Right atrium auricular region (tissue), 2 donors: ENCODE measurements around the gene FHIT. TPM values are rescaled to one million over a fixed set of nuclear protein-coding genes. Genes with fewer than 3 reads are reported as not detected.

Experiments
- DNase-seq: peaks from one replicate; pipeline ENCODE4 v3.0.0-alpha.2; 2019; ENCODE audit warnings: low spot score
- H3K27ac ChIP-seq, 2 donors: fragments of 200-600 bp; sonication (generic); 1 replicate in 1 of 2; 2 replicates in 1 of 2; pipeline ENCODE4 v1.5.1; 2016 to 2019
- H3K27me3 ChIP-seq, 2 donors: fragments of 200-600 bp; sonication (generic); one replicate each; pipeline versions ENCODE4 v1.5.1 to v1.6.0; 2017 to 2019
- H3K36me3 ChIP-seq: fragments of 200-600 bp; sonication (generic); one replicate; pipeline ENCODE4 v1.5.1; 2016
- H3K4me1 ChIP-seq, 2 donors: fragments of 200-600 bp; sonication (generic); one replicate each; pipeline versions ENCODE4 v1.5.1 to v1.6.0; 2017 to 2019
- H3K4me3 ChIP-seq, 2 donors: fragments of 200-600 bp; sonication (generic); 1 replicate in 1 of 2; 2 replicates in 1 of 2; pipeline ENCODE4 v1.5.1; 2017 to 2019; ENCODE audit warnings: mild to moderate bottlenecking in 1 of 2, moderate library complexity in 1 of 2
- H3K9me3 ChIP-seq, 2 donors: fragments of 200-600 bp; sonication (generic); one replicate each; pipeline ENCODE4 v1.5.1; 2019
- total RNA-seq, 2 donors: library from RNA; depleted of rRNA; stranded (reverse); fragments of >200 nt; gene quantifications; one replicate each; pipeline ENCODE4 v1.1.0, GENCODE V29; 2016
- TF ChIP-seq, protein P1 (sequence below), 2 donors: fragments of 200-600 bp; sonication (generic); IDR thresholded peaks; one replicate each; pipeline ENCODE4 v1.5.1; 2019; ENCODE audit warnings: antibody characterized with exemption in 2 of 2

FHIT gene
- total RNA-seq, 2 donors from 2014 or later = 10.4 to 11.0 TPM

DNA sequence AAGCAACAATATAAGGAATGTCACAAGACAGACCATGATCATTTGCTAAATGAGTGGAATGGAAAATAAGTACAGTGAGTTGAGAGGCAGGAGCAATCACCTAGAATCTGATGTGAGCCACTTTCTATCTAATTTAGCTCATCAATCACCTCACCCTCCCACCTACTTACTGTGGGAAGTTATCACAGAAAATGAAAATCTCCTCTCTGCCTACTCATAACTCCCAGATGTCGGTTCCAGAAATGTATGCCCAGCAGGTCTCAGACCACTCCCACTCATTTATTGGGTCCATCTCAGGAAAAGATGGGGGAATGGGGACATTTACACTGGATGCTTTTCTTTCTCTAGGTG, 270.9 kb downstream of the FHIT start:
- no peak for DNase-seq
- Histone ChIP-seq H3K4me1 (no peaks in the 10 kb centered on the region), H3K27ac (no peak overlapping the region), H3K4me3 (no peak overlapping the region), H3K27me3 (no peaks in the 10 kb centered on the region), H3K36me3 (no peaks in the 10 kb centered on the region), H3K9me3 (peaks cover 0 to 3% of the 10 kb centered on the region in 2 donors)
- TF ChIP-seq, protein P1, sequence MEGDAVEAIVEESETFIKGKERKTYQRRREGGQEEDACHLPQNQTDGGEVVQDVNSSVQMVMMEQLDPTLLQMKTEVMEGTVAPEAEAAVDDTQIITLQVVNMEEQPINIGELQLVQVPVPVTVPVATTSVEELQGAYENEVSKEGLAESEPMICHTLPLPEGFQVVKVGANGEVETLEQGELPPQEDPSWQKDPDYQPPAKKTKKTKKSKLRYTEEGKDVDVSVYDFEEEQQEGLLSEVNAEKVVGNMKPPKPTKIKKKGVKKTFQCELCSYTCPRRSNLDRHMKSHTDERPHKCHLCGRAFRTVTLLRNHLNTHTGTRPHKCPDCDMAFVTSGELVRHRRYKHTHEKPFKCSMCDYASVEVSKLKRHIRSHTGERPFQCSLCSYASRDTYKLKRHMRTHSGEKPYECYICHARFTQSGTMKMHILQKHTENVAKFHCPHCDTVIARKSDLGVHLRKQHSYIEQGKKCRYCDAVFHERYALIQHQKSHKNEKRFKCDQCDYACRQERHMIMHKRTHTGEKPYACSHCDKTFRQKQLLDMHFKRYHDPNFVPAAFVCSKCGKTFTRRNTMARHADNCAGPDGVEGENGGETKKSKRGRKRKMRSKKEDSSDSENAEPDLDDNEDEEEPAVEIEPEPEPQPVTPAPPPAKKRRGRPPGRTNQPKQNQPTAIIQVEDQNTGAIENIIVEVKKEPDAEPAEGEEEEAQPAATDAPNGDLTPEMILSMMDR (IDR thresholded peaks at IDR 0.05) = no peak

DNA sequence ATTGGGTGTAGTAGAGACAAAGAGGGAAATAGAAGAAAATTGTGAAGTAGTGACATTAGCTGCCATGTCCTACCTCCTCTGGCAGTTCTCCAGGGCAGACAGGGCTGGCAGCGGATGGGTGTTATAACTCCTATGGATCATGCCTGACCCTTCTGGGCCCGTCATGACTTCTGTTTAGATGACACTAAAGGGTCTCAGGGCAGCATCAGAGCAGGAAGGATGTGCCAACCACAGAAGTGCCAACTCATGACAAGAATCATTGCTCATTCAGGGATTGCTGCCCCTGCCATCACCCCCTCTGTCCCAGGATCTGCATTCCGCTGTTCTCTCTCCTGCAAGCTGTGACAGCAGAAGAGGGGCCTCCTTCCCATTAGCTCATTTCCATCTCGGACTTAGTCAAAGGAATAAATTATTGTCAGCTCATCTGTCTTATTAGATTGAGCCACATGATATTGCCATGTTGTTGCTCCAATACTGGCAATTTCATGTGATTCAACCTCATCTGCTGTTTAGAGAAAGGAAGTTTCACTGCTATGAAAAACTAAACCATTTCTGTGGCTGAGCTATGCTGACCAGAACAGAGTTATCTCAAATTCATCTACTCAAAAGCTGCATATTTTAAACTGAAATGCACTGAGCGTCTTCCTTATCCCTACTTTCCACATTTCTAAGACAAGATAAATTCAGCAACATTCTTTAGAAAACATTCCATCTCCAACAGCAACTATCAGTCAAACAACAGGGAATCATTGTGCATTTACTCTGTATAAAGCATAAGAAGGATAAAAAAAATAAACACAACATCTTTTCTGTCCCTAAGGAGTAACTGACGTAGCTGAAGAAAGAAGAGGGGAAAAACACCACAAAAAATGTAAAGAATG, 271.6 kb downstream of the FHIT start:
- H3K4me1 ChIP-seq = no peaks in the 10 kb centered on the region
- H3K4me3 ChIP-seq = no peak overlapping the region
- no peaks in the 10 kb centered on the region for H3K9me3 ChIP-seq
- H3K36me3 ChIP-seq = no peaks in the 10 kb centered on the region
- TF ChIP-seq, protein P1 (IDR thresholded peaks at IDR 0.05) = no peak
- H3K27me3 ChIP-seq = no peaks in the 10 kb centered on the region
- DNase-seq = no peak
- H3K27ac ChIP-seq = no peak overlapping the region

DNA sequence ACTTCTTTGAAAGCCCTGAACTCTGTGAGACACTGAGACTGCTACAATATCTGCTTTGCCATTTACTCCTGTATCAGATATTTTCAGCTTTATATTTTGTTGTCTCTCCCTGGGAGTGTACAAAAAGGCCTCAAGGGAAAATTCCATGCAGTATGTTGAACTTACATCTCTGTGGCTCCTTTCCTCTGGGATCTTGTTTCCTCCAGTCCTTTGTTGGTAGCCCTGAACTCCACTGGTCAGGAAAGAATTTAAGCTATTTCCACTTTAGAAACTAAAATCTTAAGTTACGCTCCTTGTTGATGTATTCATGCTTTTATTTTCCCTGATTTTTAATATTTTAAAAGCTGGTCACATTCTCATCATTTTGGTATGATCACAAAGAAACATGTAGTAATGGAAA, 277.9 kb downstream of the FHIT start:
- no peak overlapping the region for H3K4me3 ChIP-seq
- H3K27me3 ChIP-seq = no peaks in the 10 kb centered on the region
- H3K36me3 ChIP-seq = no peaks in the 10 kb centered on the region
- no peaks in the 10 kb centered on the region for H3K4me1 ChIP-seq
- DNase-seq = no peak
- no peak overlapping the region for H3K27ac ChIP-seq
- TF ChIP-seq, protein P1 (IDR thresholded peaks at IDR 0.05) = no peak
- H3K9me3 ChIP-seq = peaks cover 0 to 18% of the 10 kb centered on the region in 2 donors

DNA sequence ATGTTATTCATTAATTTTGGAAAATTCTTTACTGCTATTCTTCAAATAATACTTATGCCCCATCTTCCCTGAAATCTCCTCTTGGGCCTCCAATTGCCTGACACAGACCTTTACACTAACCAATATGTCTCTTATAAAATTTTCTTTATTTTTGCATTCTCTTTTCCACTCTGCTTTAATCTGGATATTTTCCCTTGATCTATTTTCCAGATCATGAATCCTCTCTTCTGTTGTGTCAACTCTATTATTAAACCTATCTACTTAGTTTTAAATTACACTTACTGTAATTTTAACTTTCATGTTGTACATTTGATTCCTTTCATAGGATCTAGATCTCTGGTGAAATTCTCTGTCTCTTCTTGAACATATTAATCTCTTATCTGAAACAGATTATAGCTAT, 278.7 kb downstream of the FHIT start:
- TF ChIP-seq, protein P1 (IDR thresholded peaks at IDR 0.05) = no peak
- H3K27ac ChIP-seq = no peak overlapping the region
- no peaks in the 10 kb centered on the region for H3K4me1 ChIP-seq
- DNase-seq = no peak
- H3K4me3 ChIP-seq = no peak overlapping the region
- H3K9me3 ChIP-seq = peaks cover 0 to 18% of the 10 kb centered on the region in 2 donors
- H3K36me3 ChIP-seq = no peaks in the 10 kb centered on the region
- H3K27me3 ChIP-seq = no peaks in the 10 kb centered on the region

DNA sequence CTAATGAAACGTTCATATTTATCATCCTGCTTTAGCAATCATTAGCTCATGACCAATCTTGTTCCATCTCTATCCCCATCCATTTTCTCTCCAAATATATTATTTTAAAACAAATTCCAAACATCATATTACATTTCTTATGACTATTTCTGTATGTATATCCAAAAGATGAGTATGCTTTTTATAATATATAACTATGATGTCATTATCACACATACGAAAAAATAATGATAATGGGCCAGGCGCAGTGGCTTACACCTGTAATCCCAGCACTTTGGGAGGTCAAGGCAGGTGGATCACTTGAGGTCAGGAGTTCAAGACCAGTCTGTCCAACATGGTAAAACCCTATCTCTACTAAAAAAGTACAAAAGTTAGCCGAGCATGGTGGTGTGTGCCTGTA, 280.4 kb downstream of the FHIT start:
- no peak for DNase-seq
- peaks cover 0 to 18% of the 10 kb centered on the region in 2 donors for H3K9me3 ChIP-seq
- H3K4me3 ChIP-seq = no peak overlapping the region
- H3K36me3 ChIP-seq = no peaks in the 10 kb centered on the region
- H3K27ac ChIP-seq = no peak overlapping the region
- no peaks in the 10 kb centered on the region for H3K4me1 ChIP-seq
- H3K27me3 ChIP-seq = no peaks in the 10 kb centered on the region
- TF ChIP-seq, protein P1 (IDR thresholded peaks at IDR 0.05) = no peak

DNA sequence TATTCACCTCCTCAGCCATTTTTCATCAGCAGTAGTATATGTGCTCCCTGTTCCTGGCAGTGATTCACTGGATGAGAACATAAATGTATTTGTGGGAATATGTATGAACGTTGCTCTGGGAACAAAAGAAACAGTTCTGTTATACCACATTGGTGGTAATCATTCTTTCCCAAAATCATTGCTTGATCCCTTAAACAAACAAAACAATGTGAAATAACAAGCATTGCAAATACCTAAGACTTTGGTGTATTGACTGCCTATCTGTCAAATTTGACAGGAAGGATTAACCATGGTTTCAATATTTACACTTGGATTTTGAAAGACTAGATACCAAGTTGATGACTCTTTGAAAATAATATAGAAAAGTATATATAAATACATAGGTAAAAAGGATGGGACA, 284.1 kb downstream of the FHIT start:
- DNase-seq = no peak
- Histone ChIP-seq H3K9me3 (peaks cover 0 to 6% of the 10 kb centered on the region in 2 donors), H3K27me3 (no peaks in the 10 kb centered on the region), H3K4me3 (no peak overlapping the region), H3K4me1 (no peaks in the 10 kb centered on the region), H3K36me3 (no peaks in the 10 kb centered on the region), H3K27ac (no peak overlapping the region)
- TF ChIP-seq, protein P1 (IDR thresholded peaks at IDR 0.05) = no peak
